OCI-LY7 (cell line): ENCODE results near the gene NSMF.

ENCODE experiments used
- EZH2phosphoT487 ChIP-seq: fragments of 200-600 bp; sonication (generic); IDR thresholded peaks from 2 replicates; pipeline ENCODE4 v1.6.1; 2018; ENCODE audit warnings: low read depth, borderline replicate concordance, mild to moderate bottlenecking, mixed run types, antibody characterized with exemption, low read length, moderate library complexity, mixed read lengths
- TF ChIP-seq, protein P1 (sequence below): fragments of 200-600 bp; sonication (generic); conservative IDR thresholded peaks from 2 replicates; pipeline ENCODE4 v1.5.1; 2014; ENCODE audit warnings: mild to moderate bottlenecking, antibody characterized with exemption, low read length, moderate library complexity, mixed read lengths

DNA sequence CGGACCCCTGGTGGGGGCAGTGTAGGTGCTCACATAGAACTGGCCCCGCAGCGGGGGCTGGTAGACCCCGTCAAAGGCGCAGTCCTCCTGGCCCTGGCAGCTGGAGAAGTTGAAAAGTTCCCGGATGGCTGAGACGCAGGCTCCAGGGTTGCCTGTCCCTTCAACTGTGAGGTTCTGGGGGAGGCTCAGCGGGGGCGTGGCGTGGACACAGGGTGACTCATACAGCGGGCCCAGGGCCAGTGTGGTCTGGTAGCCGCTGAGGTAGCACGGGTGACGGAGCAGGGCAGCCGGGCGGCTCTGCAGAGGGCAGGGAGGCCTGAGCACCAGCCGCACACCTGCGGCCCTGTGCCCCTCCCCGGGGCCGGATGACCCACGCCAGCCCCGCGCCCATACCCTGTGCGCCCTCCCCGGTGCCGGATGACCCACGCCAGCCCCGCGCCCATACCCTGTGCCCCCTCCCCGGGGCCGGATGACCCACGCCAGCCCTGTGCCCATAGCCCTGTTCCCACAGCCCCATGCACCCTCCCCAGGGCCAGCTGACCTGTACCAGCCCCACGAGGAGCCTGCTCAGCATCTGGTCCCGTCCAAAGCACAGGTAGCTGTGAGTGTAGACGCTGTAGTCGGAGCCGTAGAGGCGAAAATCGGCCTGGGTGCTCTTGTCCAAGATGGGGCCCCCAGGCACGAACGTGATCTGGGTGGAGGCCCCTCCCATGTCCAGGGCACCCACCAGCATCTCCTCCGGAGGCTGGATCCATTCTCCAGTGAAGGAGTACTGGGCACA lies 23.0 kb downstream of the NSMF start:
- TF ChIP-seq, protein P1, sequence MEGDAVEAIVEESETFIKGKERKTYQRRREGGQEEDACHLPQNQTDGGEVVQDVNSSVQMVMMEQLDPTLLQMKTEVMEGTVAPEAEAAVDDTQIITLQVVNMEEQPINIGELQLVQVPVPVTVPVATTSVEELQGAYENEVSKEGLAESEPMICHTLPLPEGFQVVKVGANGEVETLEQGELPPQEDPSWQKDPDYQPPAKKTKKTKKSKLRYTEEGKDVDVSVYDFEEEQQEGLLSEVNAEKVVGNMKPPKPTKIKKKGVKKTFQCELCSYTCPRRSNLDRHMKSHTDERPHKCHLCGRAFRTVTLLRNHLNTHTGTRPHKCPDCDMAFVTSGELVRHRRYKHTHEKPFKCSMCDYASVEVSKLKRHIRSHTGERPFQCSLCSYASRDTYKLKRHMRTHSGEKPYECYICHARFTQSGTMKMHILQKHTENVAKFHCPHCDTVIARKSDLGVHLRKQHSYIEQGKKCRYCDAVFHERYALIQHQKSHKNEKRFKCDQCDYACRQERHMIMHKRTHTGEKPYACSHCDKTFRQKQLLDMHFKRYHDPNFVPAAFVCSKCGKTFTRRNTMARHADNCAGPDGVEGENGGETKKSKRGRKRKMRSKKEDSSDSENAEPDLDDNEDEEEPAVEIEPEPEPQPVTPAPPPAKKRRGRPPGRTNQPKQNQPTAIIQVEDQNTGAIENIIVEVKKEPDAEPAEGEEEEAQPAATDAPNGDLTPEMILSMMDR: no peak
- TF ChIP-seq EZH2phosphoT487: no peak
